Measurements from ENCODE around the gene FRMD1.

DNA sequence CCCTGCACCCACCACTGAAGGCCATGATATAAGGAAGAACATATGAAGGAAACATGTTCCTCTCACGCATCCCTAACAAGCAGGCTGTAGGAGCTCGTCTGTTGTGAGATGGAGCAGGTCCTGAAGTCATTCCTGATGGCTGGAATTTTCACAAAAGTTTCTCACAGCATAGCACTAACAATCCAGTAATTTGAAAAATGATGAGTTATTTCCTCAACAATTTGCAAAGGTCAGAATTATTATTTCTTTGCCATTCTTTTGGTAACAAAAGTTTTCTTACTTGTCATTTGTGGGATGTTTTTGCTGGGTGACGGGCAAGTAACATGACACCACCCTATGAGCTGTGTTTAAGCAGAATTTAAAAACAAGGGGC, 27.6 kb upstream of the FRMD1 start:
- TF ChIP-seq EZH2phosphoT487 (IDR thresholded peaks at IDR 0.05; ENCODE audit: borderline replicate concordance, low read length): no peak
- TF ChIP-seq, protein P1, sequence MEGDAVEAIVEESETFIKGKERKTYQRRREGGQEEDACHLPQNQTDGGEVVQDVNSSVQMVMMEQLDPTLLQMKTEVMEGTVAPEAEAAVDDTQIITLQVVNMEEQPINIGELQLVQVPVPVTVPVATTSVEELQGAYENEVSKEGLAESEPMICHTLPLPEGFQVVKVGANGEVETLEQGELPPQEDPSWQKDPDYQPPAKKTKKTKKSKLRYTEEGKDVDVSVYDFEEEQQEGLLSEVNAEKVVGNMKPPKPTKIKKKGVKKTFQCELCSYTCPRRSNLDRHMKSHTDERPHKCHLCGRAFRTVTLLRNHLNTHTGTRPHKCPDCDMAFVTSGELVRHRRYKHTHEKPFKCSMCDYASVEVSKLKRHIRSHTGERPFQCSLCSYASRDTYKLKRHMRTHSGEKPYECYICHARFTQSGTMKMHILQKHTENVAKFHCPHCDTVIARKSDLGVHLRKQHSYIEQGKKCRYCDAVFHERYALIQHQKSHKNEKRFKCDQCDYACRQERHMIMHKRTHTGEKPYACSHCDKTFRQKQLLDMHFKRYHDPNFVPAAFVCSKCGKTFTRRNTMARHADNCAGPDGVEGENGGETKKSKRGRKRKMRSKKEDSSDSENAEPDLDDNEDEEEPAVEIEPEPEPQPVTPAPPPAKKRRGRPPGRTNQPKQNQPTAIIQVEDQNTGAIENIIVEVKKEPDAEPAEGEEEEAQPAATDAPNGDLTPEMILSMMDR (IDR thresholded peaks at IDR 0.05; ENCODE audit: low read depth, low read length, poor library complexity, severe bottlenecking): no peak

All from DOHH2 (cell line).